Common myeloid progenitor, CD34-positive (primary cell): ENCODE measurements around the gene CCT7.

Experiments
- CTCF ChIA-PET: fragments of 350-600 bp; sonication (Branson Sonifier 250); formaldehyde crosslinking; loops from one replicate; lab custom pipeline; 2021; ENCODE audit warnings: antibody characterized with exemption; lab: Charles Lee
- POLR2A ChIA-PET: fragments of 350-600 bp; sonication (Branson Sonifier 250); formaldehyde crosslinking; loops from one replicate; lab custom pipeline; 2021; ENCODE audit warnings: antibody characterized with exemption; lab: Charles Lee
- DNase-seq, 3 donors: peaks; one replicate each; pipeline versions ENCODE4 v3.0.0 to v3.0.0-alpha.2; 2013
- H3K27ac ChIP-seq, 2 experiments: 1 replicate in 1 of 2; 2 replicates in 1 of 2; pipeline ENCODE4 v1.7.0; 2013; ENCODE audit warnings: inconsistent platforms in 2 of 2, low read length in 2 of 2, mild to moderate bottlenecking in 2 of 2, low read depth in 1 of 2, moderate library complexity in 1 of 2; ENCODE audit not compliant: severe bottlenecking in 2 of 2, insufficient read depth in 1 of 2, poor library complexity in 1 of 2
- H3K27me3 ChIP-seq, 5 experiments: replicated peaks in 2 of 5; 1 replicate in 3 of 5; 2 replicates in 2 of 5; pipeline versions ENCODE4 v1.6.1 to v1.7.0; 2013; ENCODE audit warnings: low read length in 4 of 5, mild to moderate bottlenecking in 2 of 5, moderate library complexity in 2 of 5, inconsistent platforms in 1 of 5; ENCODE audit not compliant: insufficient read depth in 5 of 5, control insufficient read depth in 4 of 5
- H3K36me3 ChIP-seq, 4 experiments: 1 replicate in 2 of 4; 2 replicates in 2 of 4; pipeline versions ENCODE4 v1.6.1 to v1.7.0; 2013; ENCODE audit warnings: low read length in 3 of 4, control low read depth in 1 of 4, mild to moderate bottlenecking in 1 of 4; ENCODE audit not compliant: control insufficient read depth in 4 of 4, insufficient read depth in 4 of 4
- H3K4me1 ChIP-seq, 4 experiments: 1 replicate in 3 of 4; 2 replicates in 1 of 4; pipeline versions ENCODE4 v1.6.1 to v1.7.1; 2013; ENCODE audit warnings: low read length in 3 of 4, mild to moderate bottlenecking in 3 of 4, control low read depth in 1 of 4, inconsistent platforms in 1 of 4, moderate library complexity in 1 of 4; ENCODE audit not compliant: control insufficient read depth in 4 of 4, insufficient read depth in 4 of 4; ENCODE audit errors: control extremely low read depth in 1 of 4
- H3K4me3 ChIP-seq, 7 experiments: 1 replicate in 4 of 7; 2 replicates in 3 of 7; pipeline versions ENCODE4 v1.5.1 to v1.7.0; 2013; ENCODE audit warnings: mild to moderate bottlenecking in 7 of 7, low read length in 6 of 7, moderate library complexity in 6 of 7, inconsistent platforms in 2 of 7, low read depth in 2 of 7, control low read depth in 1 of 7; ENCODE audit not compliant: insufficient read depth in 4 of 7, control insufficient read depth in 1 of 7; ENCODE audit errors: extremely low read depth in 1 of 7
- H3K9me3 ChIP-seq, 5 experiments: 1 replicate in 4 of 5; 2 replicates in 1 of 5; pipeline versions ENCODE4 v1.6.1 to v1.7.1; 2013; ENCODE audit warnings: low read length in 4 of 5, mild to moderate bottlenecking in 2 of 5, inconsistent platforms in 1 of 5, low read depth in 1 of 5, moderate library complexity in 1 of 5; ENCODE audit not compliant: control insufficient read depth in 4 of 5, insufficient read depth in 2 of 5; ENCODE audit errors: control extremely low read depth in 1 of 5
- WGBS: methylation state at CpG from one replicate; pipeline ENCODE4 v1.1.5; 2013; ENCODE audit not compliant: insufficient coverage; 5-methylcytosine and 5-hydroxymethylcytosine counted together

The CCT7 gene

DNA sequence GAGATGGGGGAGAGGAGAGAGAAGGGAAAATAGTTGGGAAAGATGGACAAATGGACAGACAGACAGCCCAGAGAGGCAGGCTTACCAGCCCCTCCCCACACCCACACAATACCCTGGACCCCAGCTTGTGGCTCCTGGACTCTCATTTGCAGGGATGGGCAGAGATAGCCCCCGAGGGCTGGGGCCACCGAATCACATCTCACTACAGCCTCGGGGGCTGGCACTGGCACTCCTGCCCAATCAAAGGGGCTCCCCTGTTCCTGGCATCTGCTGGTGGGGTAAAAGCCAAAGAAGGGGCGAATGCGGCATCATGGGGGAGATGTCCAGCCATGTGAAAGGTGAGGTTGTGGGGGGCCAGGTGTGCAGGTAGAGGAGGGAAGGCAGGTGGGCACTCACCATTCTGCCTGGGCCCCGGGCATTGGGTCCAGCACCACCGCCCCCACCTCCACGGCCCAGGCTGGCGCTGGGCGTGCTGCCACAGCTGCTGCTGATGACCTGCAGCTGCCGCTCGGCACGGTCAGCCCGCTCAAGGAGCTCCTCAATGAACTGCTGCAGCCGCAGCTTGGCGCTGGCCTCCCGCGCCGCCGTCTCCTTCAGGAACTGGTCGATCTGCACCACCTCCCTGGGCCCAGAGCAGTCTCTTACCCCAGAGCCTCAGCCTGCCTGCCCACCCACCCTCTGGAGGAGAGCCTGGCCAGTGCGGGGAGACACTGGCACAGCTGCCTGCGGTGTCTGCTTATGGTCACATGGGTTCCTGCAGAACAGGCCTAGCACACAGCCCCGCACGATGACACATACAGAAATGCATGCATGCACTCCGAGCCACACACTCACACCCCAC lies 32.2 kb downstream of the CCT7 start:
- Histone ChIP-seq H3K27me3 (peaks cover 0 to 19% (median 3%) of the 10 kb centered on the region in 5 experiments), H3K4me3 (no peak overlapping the region), H3K4me1 (peaks cover 0 to 4% (median 0%) of the 10 kb centered on the region in 4 experiments), H3K9me3 (no peaks in the 10 kb centered on the region), H3K27ac (no peak overlapping the region), H3K36me3 (peaks cover 0 to 74% (median 37%) of the 10 kb centered on the region in 4 experiments)
- ChIA-PET CTCF (no interaction called here), POLR2A (no interaction called here)
- DNase-seq = no peak
- WGBS = 99% methylated on average over 18 of the region's 26 CpGs

- POLR2A ChIA-PET = no interaction called here
- WGBS = 88% methylated on average over 4 of the region's 4 CpGs
- DNase-seq = no peak
- Histone ChIP-seq H3K4me3 (no peak overlapping the region), H3K27ac (no peak overlapping the region), H3K4me1 (peaks cover 0 to 4% (median 0%) of the 10 kb centered on the region in 4 experiments), H3K27me3 (peaks cover 0 to 19% (median 3%) of the 10 kb centered on the region in 5 experiments), H3K36me3 (peaks cover 0 to 70% (median 37%) of the 10 kb centered on the region in 4 experiments), H3K9me3 (no peaks in the 10 kb centered on the region)
- CTCF ChIA-PET = no interaction called here
These were observed 32.9 kb downstream of the CCT7 start for GRCh38 chr2:73267008-73267407.

GRCh38 chr2:73268366-73268829 lies 34.3 kb downstream of the CCT7 start:
- Histone ChIP-seq H3K4me3 (no peak overlapping the region), H3K36me3 (peaks cover 0 to 64% (median 32%) of the 10 kb centered on the region in 4 experiments), H3K4me1 (peaks cover 0 to 4% (median 0%) of the 10 kb centered on the region in 4 experiments), H3K9me3 (no peaks in the 10 kb centered on the region), H3K27me3 (peaks cover 0 to 19% (median 3%) of the 10 kb centered on the region in 5 experiments), H3K27ac (no peak overlapping the region)
- 95% methylated on average over 9 of the region's 14 CpGs for WGBS
- no peak for DNase-seq
- ChIA-PET POLR2A (interaction anchor here (1.6 kb wide), 1 partner anchor 34 kb away, joined by 3 read pairs; the partner anchor contains the start of gene CCT7), CTCF (interaction anchor here (0.7 to 2.1 kb wide), 8 partner anchors 10 to 43 kb away, joined by 3 to 7 read pairs (median 3); partner anchors contain the start of gene PRADC1)

DNA sequence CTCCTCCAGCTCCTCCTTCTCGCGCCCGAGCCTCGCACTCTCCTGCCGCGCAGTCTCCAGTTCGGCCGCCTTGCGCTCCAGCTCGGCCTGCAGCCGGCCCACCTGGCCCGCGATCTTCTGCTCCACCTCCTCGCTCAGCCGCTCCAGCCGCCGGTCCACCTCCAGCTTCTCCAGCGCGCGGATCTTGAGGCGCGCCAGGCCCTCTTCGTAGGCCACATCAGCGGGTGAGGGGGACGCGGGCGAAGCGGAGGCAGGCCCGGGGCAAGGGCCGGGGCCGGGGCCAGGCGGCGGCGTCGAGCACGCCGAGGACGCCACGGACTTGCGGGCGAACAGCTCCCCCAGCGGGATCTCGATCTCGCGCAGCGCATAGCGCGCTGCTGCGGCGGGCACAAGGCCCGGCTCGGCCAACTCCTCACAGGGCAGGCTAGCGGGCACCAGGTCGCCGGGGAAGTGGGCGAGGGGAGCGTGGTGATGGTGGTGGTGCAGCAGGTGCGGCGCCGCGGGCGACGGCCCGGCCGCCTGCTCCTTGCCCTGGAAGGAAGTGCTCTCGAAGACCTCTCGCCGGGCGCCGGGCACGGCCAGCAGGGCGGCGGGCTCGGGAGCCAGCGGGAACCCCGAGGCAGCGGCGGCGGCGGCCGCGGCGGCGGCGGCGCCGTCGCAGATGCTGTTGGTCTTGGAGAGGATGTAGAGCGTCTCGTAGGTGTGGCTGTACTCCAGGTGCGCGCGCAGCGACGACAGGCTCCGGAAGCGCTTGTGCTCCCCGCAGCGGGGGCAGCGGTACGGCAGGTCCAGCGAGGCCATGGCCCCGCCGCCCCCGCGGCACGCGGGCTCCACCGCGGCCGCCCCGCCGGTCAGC lies 35.0 kb downstream of the CCT7 start:
- Histone ChIP-seq H3K9me3 (no peaks in the 10 kb centered on the region), H3K36me3 (peaks cover 0 to 61% (median 31%) of the 10 kb centered on the region in 4 experiments), H3K4me3 (peak overlapping the region in 4 of 7 experiments; percentile 6 to 38 (median 36)), H3K27me3 (peaks cover 0 to 19% (median 3%) of the 10 kb centered on the region in 5 experiments), H3K4me1 (peaks cover 0 to 4% (median 0%) of the 10 kb centered on the region in 4 experiments), H3K27ac (no peak overlapping the region)
- ChIA-PET CTCF (interaction anchor here (0.8 to 2.1 kb wide), 7 partner anchors 12 to 44 kb away, joined by 3 to 7 read pairs (median 3); partner anchors contain the start of gene PRADC1), POLR2A (interaction anchor here (1.6 kb wide), 1 partner anchor 35 kb away, joined by 3 read pairs; the partner anchor contains the start of gene CCT7)
- DNase-seq = peak; percentile 30 to 69 (median 63)
- WGBS = 45% methylated on average over 97 of the region's 113 CpGs

GRCh38 chr2:73269686-73270465 lies 35.8 kb downstream of the CCT7 start:
- peaks cover 0 to 19% (median 3%) of the 10 kb centered on the region in 5 experiments for H3K27me3 ChIP-seq
- H3K4me1 ChIP-seq = peaks cover 0 to 4% (median 0%) of the 10 kb centered on the region in 4 experiments
- 80% methylated on average over 7 of the region's 22 CpGs for WGBS
- H3K36me3 ChIP-seq = peaks cover 0 to 53% (median 27%) of the 10 kb centered on the region in 4 experiments
- DNase-seq = no peak
- no peaks in the 10 kb centered on the region for H3K9me3 ChIP-seq
- CTCF ChIA-PET = no interaction called here
- H3K4me3 ChIP-seq = peak overlapping the region in 4 of 7 experiments; percentile 6 to 38 (median 36)
- H3K27ac ChIP-seq = no peak overlapping the region
- POLR2A ChIA-PET = no interaction called here

GRCh38 chr2:73272270-73272669 lies 38.2 kb downstream of the CCT7 start:
- Histone ChIP-seq H3K4me3 (no peak overlapping the region), H3K27me3 (peaks cover 0 to 19% (median 3%) of the 10 kb centered on the region in 5 experiments), H3K9me3 (no peaks in the 10 kb centered on the region), H3K27ac (no peak overlapping the region), H3K4me1 (peaks cover 0 to 4% (median 0%) of the 10 kb centered on the region in 4 experiments), H3K36me3 (peaks cover 0 to 35% (median 17%) of the 10 kb centered on the region in 4 experiments)
- ChIA-PET CTCF (interaction anchor here (1.0 to 5.1 kb wide), 3 partner anchors 15 to 19 kb away, joined by 3 to 24 read pairs (median 3); no protein-coding TSS in a partner anchor), POLR2A (no interaction called here)
- 67% methylated on average over 1 of the region's 1 CpG for WGBS
- no peak for DNase-seq
